HAP-1 (cell line): Measurements from ENCODE around the gene SETD7.
A peak's percentile ranks its signal among the peaks of the same experiment; 100 is the strongest.
"Not testable (repeated sequence)": the region's sequence is repeated elsewhere in the genome, so short reads cannot be mapped to it uniquely, and the experiment has no call there.

Source experiments
- DNase-seq, 2 experiments: peaks; one replicate each; pipeline ENCODE4 v3.0.0-alpha.2; 2016 to 2020; ENCODE audit warnings: low spot score in 2 of 2
- H3K27me3 ChIP-seq: fragments of 250-450 bp; sonication (Bioruptor Pico); 2 replicates; pipeline ENCODE4 v1.5.1; 2020; ENCODE audit warnings: low read depth, mild to moderate bottlenecking, moderate library complexity
- H3K36me3 ChIP-seq: fragments of 250-450 bp; sonication (Bioruptor Pico); replicated peaks from 2 replicates; pipeline ENCODE4 v1.5.1; 2020; ENCODE audit warnings: mild to moderate bottlenecking
- H3K4me1 ChIP-seq: fragments of 250-450 bp; sonication (Bioruptor Pico); 2 replicates; pipeline ENCODE4 v1.5.1; 2020; ENCODE audit warnings: mild to moderate bottlenecking
- H3K4me3 ChIP-seq: fragments of 250-450 bp; sonication (Bioruptor Pico); 2 replicates; pipeline ENCODE4 v1.5.1; 2020; ENCODE audit warnings: mild to moderate bottlenecking, moderate library complexity
- H3K9me3 ChIP-seq: fragments of 250-450 bp; sonication (Bioruptor Pico); 2 replicates; pipeline ENCODE4 v1.5.1; 2020; ENCODE audit warnings: mild to moderate bottlenecking, moderate library complexity
- in situ Hi-C: fragments of 300-500 bp; cut with MboI; formaldehyde crosslinking; loops from 3 replicates; pipeline ENCODE4 v1.14.3; 2020; ENCODE audit warnings: low sequenced_read_pairs, inconsistent platforms, mixed read lengths

SETD7 gene

DNA sequence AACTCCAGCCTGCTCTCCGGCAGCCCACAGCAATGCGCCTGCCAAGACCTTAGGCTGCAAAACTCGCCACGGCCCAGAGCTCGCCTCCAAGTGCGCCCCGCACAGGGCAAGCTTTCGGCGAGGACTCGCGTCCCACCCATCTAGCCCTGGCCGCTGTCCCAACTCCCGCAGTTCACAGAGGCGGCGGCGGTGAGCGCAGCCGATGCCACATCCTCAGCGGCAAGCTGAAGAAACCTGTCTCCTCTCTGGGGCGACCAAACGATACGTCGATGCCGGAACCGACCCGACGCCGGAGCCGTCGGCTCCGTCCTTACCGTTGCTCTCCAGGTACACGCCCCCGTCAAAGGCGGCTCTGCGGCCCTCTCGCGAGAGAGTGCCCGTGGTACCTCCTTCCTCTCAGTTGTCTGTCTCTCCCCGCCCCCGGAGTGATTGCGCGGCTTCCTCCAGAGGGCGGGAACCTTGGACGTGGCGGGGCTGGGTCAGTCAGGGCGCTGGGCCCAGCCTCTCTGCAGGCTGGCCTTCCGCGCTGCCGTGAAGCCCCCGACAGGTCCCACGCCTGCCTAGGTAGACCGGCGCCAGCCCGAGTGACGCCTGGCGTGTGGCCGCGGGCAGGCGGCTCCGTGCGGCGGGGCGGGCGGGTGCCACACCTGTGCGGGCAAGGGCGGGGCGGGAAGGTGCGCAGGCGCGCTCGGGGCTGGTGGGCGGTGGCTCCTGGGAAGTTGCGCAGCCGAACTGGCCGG is 102.5 kb downstream of the SETD7 start:
- Histone ChIP-seq H3K9me3 (peaks cover 5% of the 10 kb centered on the region; the same call in 1 of the 2 replicates), H3K4me1 (peaks cover 33% of the 10 kb centered on the region), H3K4me3 (peak overlapping the region; percentile 82), H3K36me3 (peaks cover 3% of the 10 kb centered on the region; the same call in 1 of the 2 replicates), H3K27me3 (no peaks in the 10 kb centered on the region; the same call in 1 of the 2 replicates)
- DNase-seq: peak; percentile 94 to 98
- in situ Hi-C loops: no loop called here

GRCh38 chr4:139453041-139453370 is 103.0 kb downstream of the SETD7 start:
- in situ Hi-C loops: no loop called here
- peak in 1 of 2 experiments; percentile 48 for DNase-seq
- H3K27me3 ChIP-seq: no peaks in the 10 kb centered on the region; the same call in 1 of the 2 replicates
- peaks cover 29% of the 10 kb centered on the region for H3K4me1 ChIP-seq
- H3K36me3 ChIP-seq: peaks cover 3% of the 10 kb centered on the region; the same call in 1 of the 2 replicates
- peak overlapping the region; percentile 82 for H3K4me3 ChIP-seq
- peaks cover 5% of the 10 kb centered on the region; the same call in 1 of the 2 replicates for H3K9me3 ChIP-seq

- no peak overlapping the region; the same call in 1 of the 2 replicates for H3K4me3 ChIP-seq
- in situ Hi-C loops: no loop called here
- H3K27me3 ChIP-seq: no peaks in the 10 kb centered on the region
- peaks cover 5% of the 10 kb centered on the region; the same call in 1 of the 2 replicates for H3K9me3 ChIP-seq
- H3K4me1 ChIP-seq: peaks cover 23% of the 10 kb centered on the region
- no peak for DNase-seq
- H3K36me3 ChIP-seq: peaks cover 3% of the 10 kb centered on the region; the same call in 1 of the 2 replicates
Observed at GRCh38 chr4:139451997-139452396, 104.0 kb downstream of the SETD7 start.

GRCh38 chr4:139450586-139450985 is 105.4 kb downstream of the SETD7 start:
- in situ Hi-C loops: no loop called here
- Histone ChIP-seq H3K27me3 (no peaks in the 10 kb centered on the region), H3K4me1 (peaks cover 12% of the 10 kb centered on the region), H3K9me3 (peaks cover 5% of the 10 kb centered on the region; the same call in 1 of the 2 replicates), H3K36me3 (peaks cover 3% of the 10 kb centered on the region; the same call in 1 of the 2 replicates), H3K4me3 (no peak overlapping the region)
- no peak for DNase-seq

- H3K4me1 ChIP-seq, H3K4me3 ChIP-seq, in situ Hi-C loops, H3K36me3 ChIP-seq, DNase-seq, H3K27me3 ChIP-seq, H3K9me3 ChIP-seq: not testable (repeated sequence)
Observed at GRCh38 chr4:139447078-139447477, 108.9 kb downstream of the SETD7 start.
